Activated CD4-positive, alpha-beta T cell treated with anti-CD3 and anti-CD28 coated beads, Interleukin-2, Interleukin-6, amounts not matched to agents 100 ng/mL and 50 ng/mL, durations not matched to agents 16 hours and 8 hours (primary cell): ENCODE measurements around the gene BCL2L13.
"Not testable (repeated sequence)": the region's sequence is repeated elsewhere in the genome, so short reads cannot be mapped to it uniquely, and the experiment has no call there.

Source experiments
- DNase-seq: peaks from one replicate; pipeline ENCODE4 v3.0.0-alpha.2; 2020

BCL2L13 gene

DNA sequence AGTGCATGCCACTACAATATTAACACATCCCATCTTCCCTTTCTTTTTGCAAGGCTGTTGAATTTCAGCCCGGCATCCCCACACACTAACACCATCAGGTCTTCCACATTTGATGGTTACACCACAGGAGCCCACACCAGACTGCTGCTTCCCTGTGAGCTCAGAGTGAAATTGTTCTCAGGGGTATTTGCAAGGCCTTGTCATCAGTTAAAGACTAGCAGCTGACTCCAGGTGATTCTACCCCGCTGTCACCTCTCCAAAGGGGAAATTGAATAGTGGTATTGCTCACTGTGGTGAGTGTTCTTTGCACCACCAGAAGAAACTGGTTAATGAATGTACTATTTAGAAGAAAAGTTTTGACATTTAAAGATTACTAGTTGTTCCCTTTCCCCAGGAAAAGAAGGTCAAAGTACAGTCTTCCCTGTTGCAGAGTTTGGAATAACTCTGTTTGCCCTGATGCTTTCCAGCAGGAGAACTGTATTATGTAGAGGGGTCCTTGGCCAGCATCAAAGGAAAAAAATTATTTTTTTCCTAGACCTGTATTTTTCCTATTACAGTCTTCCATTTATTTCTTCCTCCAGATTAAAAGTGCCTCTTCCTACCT, 93.8 kb downstream of the BCL2L13 start:
- no peak for DNase-seq

- DNase-seq = no peak
Observed at GRCh38 chr22:17733466-17733865, 94.9 kb downstream of the BCL2L13 start.

DNA sequence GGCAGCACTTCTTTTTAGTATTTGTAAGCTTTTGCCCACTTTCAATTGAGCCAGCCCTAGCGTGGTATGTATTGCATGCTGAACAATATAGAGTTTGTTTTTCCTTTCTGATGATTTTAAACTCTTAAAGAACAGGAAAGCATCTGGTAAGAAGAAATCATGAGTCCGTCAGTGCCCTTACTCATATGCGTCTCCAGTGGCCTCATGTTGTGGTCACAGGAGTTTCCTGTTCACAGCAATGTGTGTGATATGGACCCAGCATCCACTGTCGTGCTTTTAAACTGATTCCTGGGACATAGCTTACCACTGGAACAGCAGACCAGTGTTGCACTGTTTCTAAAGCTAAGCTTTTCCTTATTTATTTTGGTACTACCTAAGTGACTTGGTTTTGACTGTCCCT, 95.6 kb downstream of the BCL2L13 start:
- peak; percentile 68 for DNase-seq

- DNase-seq = no peak
Observed at GRCh38 chr22:17738386-17739128, 100.0 kb downstream of the BCL2L13 start.

DNA sequence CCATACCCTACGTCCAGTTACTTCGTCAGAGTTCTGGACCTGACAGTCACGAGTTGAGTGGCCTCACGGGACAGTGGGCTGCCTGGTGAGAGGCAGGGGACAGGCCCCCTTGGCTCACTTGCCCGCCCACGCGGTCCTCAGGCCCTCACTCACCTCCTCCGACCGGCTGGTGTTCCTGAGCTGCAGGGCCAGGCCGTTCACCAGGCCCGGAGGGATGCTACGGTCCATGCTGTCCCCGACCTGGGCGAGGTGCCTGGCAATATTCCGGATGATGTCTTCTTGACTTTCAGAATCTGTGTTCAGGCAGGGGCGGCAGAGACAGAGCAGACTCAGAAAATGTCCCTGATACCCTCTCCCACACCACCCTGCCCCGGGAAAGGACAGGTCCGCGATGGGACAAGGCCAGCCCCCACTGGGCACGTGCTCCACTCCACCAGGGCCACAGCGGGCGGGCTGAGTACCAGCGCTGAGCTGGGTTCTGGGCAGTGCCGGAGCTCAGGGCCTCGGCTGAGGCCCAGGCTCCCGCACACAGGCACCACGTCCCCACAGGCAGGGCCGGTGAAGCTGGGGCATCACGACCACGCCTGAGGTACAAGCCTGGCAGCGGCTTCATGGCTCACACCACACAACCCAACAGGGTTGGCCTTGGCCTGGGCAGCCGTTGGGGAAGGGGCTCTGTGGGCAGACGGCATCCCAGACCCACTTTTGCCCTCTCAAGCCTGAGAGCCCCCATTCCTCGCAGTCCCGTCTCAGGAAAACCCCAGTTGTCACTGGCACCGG, 100.8 kb downstream of the BCL2L13 start:
- DNase-seq = no peak

- DNase-seq = no peak
Observed at GRCh38 chr22:17741866-17742526, 103.4 kb downstream of the BCL2L13 start.

DNA sequence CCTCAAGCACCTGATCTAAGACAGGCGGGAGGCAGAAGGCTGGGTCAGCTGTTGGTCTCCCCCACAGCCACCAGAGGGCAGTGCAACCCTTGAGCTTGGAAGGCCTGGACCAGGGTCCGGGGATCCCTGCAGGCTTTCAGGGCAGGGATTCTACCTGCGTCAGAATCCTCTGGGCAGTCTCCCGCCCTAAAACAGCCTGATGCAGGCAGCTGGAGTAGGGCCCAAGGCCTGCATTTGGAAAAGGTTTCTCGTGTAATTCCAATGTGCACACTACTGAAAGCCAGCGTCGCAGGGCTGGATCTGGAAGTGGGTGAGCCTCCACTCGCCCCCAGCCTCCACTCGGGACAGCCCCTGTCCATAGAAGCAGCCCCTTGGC, 104.0 kb downstream of the BCL2L13 start:
- peak; percentile 83 for DNase-seq

DNA sequence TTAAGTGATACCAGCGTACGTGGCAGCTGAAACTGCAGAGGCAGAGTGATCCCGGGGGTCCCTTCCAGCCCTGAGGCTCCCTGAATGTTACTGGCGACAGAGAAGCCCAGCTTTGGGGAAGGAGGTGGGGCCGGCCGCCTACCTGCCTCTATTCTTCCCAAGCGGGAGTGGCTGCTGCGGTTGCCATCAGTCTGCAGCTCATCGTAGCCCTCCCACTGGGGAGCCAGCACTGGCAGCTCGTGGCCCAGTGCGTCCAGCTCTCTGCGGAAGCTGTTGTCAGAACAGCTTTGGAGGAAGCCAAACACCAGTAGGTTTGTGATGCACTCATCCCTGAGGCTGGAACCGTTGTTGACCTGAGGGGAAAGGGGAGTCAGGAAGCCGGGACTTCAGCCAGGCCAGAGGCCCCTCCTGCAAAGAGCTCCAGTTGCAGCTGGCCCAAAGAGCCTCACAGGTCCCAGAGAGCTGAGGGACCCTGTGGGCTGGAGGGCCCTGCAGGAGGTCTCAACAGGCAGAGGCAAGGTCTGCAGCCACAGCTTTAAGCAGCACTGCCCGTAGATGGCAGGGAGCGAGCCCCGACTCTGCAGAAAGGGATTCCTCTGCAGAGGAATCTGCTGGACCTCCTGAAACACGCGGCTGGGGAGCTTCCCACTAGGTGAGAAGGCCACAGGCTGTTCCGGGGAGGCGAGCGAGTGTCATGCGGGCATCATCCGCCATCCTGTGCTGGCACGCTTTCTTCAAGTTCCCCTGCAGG, 105.3 kb downstream of the BCL2L13 start:
- DNase-seq = no peak

DNA sequence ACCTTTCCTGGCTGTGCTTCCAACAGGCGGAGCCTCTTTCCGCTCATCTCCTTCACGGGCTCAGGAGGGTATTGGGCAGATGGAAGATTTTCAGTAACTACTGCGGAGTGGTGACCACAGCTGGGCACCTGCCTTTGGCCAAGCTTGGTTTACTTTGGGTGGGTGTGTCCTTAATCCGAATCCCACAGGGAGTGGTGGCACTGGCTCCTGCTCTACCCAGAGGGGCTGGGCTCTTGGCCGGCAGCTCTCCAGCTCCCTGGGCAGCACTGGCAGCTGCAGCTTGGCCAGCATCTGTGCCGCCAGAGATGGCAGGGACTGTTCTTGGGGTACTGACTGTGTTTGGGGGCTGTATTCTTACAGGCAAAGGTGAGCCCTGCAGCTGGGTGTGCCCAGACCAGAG, 105.9 kb downstream of the BCL2L13 start:
- no peak for DNase-seq

DNA sequence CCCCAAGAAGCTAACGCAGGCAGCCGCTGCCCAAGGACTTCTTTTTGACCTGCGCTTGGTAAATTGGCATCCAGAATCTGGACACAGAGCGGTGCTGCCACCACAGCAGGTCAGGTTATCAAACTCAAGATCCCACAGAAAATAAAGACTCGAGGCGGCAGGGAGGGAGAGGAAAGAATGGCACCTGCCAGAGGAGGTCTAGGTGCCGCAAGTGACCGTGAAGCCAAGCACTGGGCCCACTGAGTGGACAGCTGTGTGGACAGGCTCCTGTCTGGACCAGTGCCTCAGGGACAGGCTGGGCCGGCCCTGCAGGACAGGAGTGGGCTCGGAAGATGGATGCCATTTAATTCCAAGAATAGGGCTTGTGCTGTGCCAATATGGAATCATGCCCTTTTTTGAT, 108.4 kb downstream of the BCL2L13 start:
- no peak for DNase-seq

- DNase-seq = no peak
Observed at GRCh38 chr22:17748555-17749353, 110.2 kb downstream of the BCL2L13 start.

GRCh38 chr22:17749605-17750395, 111.2 kb downstream of the BCL2L13 start:
- no peak for DNase-seq

DNA sequence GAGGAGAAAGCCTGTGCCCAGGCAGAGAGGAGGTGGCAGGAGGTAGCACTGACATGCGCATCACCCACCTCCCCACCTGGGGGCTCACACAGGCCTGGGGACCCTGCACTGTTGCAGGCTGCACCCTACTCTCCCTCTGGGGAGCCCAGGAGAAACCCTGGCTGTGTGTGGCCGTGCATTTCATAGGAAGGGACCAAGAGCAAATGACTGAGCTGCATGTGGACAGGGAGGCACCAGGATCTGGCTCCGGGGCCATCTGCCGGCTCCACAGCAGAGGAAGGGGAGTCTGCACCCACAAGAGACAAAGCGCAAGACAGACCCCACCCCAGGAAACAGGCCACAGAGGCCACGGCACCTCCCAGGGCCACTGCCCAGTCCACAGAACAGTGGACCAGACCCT, 113.0 kb downstream of the BCL2L13 start:
- DNase-seq = no peak

- DNase-seq = no peak
Observed at GRCh38 chr22:17753401-17753989, 114.9 kb downstream of the BCL2L13 start.

DNA sequence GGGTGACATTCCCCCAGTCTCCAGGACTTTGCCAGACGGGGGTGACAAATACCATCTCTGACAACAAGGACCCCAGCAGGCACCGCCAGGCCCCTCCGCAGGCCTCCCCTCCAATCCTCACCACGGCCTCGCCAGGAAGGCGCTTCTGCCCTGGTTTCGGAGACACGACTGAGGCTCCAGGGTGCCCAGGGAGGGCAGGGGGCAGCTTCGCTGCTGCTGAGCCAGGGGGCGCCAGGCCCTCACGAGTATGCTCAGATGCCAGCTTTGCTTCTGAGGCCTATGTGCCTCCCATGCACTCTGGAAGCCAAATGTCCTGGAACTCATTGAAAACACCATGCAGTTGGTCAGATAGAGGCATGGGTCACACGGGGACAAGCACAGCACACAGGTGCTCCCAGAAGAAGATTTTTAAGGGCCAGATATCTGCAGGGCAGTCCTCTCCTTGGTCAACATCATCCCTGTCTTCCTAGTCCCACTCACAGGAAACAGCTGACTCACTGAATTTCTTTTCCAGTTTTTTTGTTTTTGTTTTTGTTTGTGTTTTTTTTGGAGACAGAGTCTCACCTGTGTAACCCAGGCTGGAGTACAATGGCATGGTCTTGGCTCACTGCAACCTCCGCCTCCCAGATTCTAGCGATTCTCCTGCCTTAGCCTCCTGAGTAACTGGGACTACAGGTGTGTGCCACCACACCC, 115.8 kb downstream of the BCL2L13 start:
- DNase-seq = peak; percentile 41

- no peak for DNase-seq
Observed at GRCh38 chr22:17761138-17761488, 122.6 kb downstream of the BCL2L13 start.

DNA sequence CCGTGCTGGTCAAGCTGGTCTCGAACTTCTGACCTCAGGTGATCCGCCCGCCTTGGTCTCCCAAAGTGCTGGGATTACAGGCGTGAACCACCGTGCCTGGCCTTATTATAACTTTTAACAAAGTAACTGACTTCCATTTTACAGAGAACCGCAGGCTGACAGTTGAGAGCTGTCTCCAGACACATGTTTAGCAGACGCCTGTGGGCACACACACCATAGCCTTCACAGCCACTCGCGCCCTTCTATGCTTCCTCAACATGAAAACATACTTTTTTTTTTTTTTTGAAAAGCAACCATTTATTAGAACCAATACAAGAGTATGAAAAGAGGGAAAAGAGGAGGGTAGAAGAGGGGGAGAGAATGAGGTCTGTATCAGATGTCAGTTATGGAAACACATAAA, 124.9 kb downstream of the BCL2L13 start:
- not testable (repeated sequence) for DNase-seq

DNA sequence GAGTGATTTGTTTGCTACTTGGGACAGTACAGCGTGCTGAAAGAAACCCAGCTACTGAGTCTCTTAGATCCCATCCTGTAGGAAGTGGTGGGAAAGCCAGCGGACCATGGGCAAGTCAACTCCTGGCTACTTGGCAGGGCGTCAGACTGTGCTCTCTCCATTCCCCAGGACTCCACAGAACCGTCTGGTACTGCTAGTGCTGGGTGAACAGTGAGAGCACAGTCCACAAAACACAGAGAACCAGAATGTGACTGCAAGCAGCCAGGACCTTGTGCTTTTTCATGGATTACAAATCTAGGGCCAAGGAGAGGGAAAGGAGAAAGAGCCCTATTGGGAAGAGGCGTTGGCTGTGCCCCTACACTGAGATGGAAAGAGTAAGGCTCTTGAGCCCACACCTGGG, 125.5 kb downstream of the BCL2L13 start:
- DNase-seq = no peak

DNA sequence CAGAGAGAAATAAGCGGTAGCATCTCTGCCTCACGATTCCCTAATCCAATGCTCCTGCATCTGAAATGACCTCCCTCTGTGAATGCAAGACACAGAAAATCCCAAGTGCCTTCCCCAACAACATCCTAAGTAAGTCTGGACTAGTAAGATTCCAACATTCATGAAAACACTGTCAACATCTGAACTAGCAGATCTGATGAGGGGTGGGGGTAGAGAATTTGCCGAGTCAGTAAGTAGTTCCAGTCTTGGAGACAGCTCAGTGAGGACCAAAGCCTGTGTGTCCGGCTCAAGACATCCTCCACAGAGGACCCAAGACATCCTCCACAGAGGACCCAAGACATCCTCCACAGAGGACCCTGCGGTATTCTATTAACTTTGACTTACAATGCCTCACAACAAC, 126.3 kb downstream of the BCL2L13 start:
- not testable (repeated sequence) for DNase-seq
